ENCODE measurements around the gene MVB12A.

MVB12A gene

GRCh38 chr19:17419621-17420474 is at the start of gene MVB12A:
Gene MVB12A, plus strand, starts transcription at chr19:17420047. Its CDS starts 89 bp downstream, at chr19:17420136.
- peak; percentile 88 to 92 for DNase-seq (ENCODE audit: low read depth in 2 of 2)

GRCh38 chr19:17376935-17377600 is 42.8 kb upstream of the MVB12A start, which contains the start of gene PLVAP:
Gene PLVAP, minus strand, starts transcription at chr19:17377342. Its CDS starts 54 bp downstream, at chr19:17377288.
- no peak for DNase-seq (ENCODE audit: low read depth in 2 of 2)

GRCh38 chr19:17378271-17378670 is 41.6 kb upstream of the MVB12A start:
- no peak for DNase-seq (ENCODE audit: low read depth in 2 of 2)

- no peak for DNase-seq (ENCODE audit: low read depth in 2 of 2)
These were observed 40.6 kb upstream of the MVB12A start for GRCh38 chr19:17379221-17379631.

- no peak for DNase-seq (ENCODE audit: low read depth in 2 of 2)
These were observed 39.3 kb upstream of the MVB12A start for GRCh38 chr19:17380426-17381138.

- DNase-seq (ENCODE audit: low read depth in 2 of 2), result peak; percentile 34 to 52
These were observed 33.8 kb upstream of the MVB12A start for GRCh38 chr19:17385878-17386611.

GRCh38 chr19:17389288-17389687 is 30.6 kb upstream of the MVB12A start:
- no peak for DNase-seq (ENCODE audit: low read depth in 2 of 2)

GRCh38 chr19:17389957-17390664 is 29.7 kb upstream of the MVB12A start:
- DNase-seq (ENCODE audit: low read depth in 2 of 2), result no peak

DNA sequence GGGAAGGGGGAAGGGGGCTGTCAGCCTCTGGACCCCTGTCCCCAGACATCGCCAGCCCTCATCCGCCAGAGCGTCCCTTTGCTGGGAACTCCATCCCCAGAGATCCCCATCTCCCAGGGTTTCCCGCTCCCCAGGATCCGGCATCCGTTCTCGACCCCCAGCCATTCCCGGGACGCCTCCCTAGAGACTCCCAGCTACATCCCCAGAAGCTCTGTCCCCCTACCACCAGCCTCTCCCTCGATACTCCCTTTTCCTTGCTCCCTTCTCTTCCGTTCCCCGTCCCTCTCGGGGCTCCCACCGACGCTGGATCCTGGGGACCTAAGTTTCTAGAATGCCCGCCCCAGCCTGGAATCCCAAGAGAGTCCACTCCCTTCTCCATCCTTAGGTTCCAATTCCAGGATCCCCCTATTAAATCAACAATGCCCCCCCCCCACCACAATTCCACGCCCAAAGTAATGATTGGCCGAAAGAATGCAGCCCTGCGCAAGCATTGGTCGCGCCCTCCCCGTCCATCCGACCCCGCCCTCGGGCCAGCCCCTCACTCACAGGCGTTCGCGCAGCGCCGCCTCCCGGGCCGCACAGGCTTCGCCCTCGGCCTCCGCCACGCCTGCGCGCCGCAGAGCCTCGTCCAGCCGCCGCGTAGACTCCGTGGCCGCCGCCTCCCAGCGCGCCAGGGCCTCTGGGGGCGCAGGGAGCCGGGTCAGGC is 29.0 kb upstream of the MVB12A start:
- peak; percentile 88 to 93 for DNase-seq (ENCODE audit: low read depth in 2 of 2)

DNA sequence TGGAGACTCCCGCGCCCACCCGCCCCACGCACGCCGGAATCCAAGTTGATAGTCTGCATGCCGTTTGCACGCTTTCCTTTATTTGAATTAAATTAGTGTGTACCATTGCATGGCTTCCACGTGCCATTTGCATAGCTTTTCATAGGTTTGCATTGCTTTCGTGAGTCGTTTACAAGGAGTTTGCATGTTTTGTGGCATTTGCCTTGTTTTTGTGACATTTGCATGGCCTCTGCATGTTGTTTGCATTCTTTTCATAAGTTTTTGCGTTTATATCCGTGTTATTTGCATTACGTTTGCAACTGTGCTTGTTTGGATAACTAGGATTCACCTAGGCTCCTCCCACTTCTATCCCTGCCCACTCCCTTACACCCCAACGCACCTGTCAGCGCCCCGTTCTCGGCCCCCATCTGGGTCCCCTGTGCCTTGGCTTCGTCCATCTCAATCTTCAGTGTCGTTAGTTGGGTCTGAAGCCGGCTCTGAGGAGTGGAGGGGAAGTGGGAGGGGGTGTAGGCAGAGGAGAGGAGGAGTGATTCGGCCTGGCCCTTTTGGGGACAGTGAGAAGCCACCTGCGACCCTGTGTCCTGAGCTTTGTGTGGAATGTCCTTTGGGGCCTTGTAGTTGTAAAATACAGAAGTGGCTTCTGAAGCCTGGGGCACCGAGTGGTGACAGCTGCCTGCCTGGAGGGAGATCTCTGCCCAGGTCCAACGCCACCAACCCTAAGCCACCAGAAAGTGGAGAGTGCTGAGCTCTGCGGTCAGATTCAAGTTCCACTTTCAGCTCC is 28.3 kb upstream of the MVB12A start:
- DNase-seq (ENCODE audit: low read depth in 2 of 2), result no peak

- DNase-seq (ENCODE audit: low read depth in 2 of 2), result no peak
These were observed 26.8 kb upstream of the MVB12A start for GRCh38 chr19:17393002-17393401.

- DNase-seq (ENCODE audit: low read depth in 2 of 2), result no peak
These were observed 25.9 kb upstream of the MVB12A start, which contains the start of gene CCDC194 for GRCh38 chr19:17393914-17394313. Gene CCDC194, minus strand, starts transcription at chr19:17394196. Its CDS starts 38 bp downstream, at chr19:17394158.

DNA sequence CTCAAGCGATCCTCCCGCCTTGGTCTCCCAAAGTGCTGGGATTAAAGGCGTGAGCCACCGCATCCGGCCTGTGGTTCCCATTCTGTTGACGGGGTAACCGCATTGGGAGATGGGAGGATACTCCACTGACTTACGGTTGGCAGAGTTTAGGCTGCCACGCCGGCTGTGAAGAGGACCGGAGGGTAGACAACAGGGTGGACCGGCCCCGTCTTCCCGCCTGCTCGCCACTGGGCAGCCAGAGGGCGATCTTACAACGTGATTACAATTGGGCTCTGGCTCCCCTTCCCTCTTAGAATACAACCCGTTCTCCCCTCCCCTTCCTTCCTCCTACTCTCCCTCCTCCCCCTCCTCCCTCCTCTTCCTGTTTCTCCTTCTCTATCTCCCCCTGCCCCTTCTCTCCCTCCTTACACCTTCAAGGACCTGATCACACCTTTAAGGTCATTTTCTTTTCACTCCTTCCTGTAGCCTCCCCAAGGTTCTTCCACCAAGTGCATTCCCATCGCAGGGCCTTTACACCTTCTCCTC is 24.9 kb upstream of the MVB12A start:
- peak; percentile 42 to 74 for DNase-seq (ENCODE audit: low read depth in 2 of 2)

DNA sequence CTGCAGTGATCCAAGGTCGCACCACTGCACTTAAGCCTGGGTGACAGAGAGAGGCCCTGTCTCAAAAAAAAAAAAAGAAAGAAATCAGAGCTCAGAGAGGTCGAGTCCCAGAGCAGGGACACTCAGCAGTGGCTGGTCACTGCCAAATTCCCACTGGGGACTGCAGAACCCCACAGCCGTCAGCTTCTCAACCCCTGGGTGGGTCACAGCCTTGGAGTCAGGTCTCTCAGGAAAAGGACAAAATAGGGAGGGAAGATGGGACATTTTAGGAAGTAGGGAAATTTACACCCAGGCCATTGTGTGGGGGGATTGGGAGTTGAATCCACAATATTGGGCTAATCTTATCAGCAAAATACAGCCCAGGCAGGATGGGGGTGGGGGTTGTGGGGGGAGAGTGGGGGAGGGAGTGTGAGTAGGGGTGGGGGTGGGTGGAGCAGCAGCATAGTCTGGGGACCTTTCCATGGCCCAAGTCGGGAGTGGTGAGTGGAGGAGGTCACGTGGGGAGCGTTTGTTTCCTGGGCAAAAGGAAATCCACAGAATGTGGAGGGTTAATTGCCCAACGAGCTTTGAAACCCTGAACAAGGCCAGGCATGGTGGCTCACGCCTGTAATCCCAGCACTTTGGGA is 20.8 kb upstream of the MVB12A start:
- DNase-seq (ENCODE audit: low read depth in 2 of 2), result no peak

DNA sequence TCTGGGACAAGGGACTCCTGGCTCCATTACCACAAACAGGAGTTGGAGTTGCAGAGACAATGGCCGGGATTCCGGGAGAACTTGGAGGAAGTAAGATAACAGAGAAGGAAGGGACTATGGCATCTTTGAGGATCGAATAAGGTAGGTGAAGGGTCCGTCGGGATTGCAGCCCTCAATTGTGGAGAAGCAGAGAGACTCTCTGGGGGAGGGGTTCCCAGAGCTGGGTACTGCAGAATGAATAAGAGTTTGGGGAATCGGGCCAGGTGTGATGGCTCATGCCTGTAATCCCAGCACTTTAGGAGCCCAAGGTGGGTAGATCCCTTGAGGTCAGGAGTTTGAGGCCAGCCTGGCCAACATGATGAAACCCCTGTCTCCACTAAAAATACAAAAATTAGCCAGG is 18.2 kb upstream of the MVB12A start:
- DNase-seq (ENCODE audit: low read depth in 2 of 2), result no peak

- peak in 1 of 2 donors; percentile 41 for DNase-seq (ENCODE audit: low read depth in 2 of 2)
These were observed 16.6 kb upstream of the MVB12A start for GRCh38 chr19:17402982-17403855.

DNA sequence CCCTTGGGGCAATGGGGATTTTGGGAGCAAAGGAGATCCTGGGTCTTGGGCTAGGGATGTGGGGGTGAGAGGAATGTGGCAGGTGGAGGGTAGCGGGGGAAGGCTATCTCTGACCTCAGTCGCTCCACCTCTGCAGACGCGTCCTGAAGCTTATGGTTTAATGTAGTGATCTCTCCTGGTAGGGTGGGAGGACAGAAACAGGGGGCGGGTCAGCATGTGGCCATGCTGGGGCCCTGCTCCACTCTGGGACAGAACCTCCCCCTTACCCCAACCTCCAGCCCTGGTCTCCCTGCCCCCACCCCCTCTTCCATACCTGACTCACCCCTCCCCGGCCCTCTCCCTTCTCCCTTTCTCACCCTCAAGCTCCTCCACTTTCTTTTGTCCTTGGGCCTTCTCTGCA is 15.8 kb upstream of the MVB12A start:
- DNase-seq (ENCODE audit: low read depth in 2 of 2), result no peak
